ENCODE data around the gene TNFSF13. TPM values are rescaled to one million over a fixed set of nuclear protein-coding genes. Genes with fewer than 3 reads are reported as not detected.

TNFSF13 gene
- total RNA-seq, 1 experiment from 2014 or later: 3.2 TPM

DNA sequence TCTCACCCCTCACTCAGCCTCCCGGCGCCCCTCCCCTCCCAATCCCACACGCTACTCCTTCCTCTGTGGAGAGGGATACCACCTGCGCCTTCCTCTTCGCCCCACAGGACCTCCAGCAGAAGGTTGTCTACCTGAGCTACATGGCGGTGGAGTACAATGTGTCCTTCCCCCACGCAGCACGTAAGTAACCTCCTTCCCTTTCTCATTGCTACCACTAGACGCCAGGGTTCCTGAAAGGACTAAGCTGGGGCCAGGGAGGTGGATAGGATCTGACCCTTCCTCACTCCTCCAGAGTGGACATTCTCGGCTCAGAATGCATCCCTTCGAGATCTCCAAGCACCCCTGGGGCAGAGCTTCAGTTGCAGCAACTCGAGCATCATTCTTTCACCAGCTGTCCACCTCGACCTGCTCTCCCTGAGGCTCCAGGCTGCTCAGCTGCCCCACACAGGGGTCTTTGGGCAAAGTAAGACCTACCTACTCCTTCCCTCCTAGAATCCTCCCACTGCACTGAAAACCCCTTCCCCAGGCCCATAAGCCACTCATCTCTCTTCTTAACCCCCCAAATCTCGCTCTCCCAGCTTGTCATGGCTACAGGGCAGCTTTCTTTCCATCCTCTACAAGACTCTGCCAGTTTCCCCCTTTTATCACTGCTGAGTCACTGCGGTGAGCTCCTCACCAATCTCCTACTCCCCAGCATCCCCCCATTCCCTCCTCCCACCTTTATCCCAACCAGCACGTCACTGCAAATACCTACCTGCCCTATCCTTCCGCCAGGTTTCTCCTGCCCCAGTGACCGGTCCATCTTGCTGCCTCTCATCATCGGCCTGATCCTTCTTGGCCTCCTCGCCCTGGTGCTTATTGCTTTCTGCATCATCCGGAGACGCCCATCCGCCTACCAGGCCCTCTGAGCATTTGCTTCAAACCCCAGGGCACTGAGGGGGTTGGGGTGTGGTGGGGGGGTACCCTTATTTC, 22.3 kb downstream of the TNFSF13 start (continued):
- TF ChIP-seq ZBTB21 (CRISPR knock-in tag; IDR thresholded peaks at IDR 0.05; ENCODE audit: borderline replicate concordance) (no peak), SP1 (CRISPR knock-in tag; conservative IDR thresholded peaks at IDR 0.05) (no peak), ELF4 (CRISPR knock-in tag; IDR thresholded peaks at IDR 0.05; ENCODE audit: low read depth) (no peak), ZNF396 (CRISPR knock-in tag; IDR thresholded peaks at IDR 0.05; ENCODE audit: borderline replicate concordance) (no peak), MYBL2 (CRISPR knock-in tag; IDR thresholded peaks at IDR 0.05) (no peak)
- TF ChIP-seq, protein P1, sequence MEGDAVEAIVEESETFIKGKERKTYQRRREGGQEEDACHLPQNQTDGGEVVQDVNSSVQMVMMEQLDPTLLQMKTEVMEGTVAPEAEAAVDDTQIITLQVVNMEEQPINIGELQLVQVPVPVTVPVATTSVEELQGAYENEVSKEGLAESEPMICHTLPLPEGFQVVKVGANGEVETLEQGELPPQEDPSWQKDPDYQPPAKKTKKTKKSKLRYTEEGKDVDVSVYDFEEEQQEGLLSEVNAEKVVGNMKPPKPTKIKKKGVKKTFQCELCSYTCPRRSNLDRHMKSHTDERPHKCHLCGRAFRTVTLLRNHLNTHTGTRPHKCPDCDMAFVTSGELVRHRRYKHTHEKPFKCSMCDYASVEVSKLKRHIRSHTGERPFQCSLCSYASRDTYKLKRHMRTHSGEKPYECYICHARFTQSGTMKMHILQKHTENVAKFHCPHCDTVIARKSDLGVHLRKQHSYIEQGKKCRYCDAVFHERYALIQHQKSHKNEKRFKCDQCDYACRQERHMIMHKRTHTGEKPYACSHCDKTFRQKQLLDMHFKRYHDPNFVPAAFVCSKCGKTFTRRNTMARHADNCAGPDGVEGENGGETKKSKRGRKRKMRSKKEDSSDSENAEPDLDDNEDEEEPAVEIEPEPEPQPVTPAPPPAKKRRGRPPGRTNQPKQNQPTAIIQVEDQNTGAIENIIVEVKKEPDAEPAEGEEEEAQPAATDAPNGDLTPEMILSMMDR (IDR thresholded peaks at IDR 0.05): no peak
- TF ChIP-seq, protein P2, sequence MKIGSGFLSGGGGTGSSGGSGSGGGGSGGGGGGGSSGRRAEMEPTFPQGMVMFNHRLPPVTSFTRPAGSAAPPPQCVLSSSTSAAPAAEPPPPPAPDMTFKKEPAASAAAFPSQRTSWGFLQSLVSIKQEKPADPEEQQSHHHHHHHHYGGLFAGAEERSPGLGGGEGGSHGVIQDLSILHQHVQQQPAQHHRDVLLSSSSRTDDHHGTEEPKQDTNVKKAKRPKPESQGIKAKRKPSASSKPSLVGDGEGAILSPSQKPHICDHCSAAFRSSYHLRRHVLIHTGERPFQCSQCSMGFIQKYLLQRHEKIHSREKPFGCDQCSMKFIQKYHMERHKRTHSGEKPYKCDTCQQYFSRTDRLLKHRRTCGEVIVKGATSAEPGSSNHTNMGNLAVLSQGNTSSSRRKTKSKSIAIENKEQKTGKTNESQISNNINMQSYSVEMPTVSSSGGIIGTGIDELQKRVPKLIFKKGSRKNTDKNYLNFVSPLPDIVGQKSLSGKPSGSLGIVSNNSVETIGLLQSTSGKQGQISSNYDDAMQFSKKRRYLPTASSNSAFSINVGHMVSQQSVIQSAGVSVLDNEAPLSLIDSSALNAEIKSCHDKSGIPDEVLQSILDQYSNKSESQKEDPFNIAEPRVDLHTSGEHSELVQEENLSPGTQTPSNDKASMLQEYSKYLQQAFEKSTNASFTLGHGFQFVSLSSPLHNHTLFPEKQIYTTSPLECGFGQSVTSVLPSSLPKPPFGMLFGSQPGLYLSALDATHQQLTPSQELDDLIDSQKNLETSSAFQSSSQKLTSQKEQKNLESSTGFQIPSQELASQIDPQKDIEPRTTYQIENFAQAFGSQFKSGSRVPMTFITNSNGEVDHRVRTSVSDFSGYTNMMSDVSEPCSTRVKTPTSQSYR (CRISPR knock-in tag; IDR thresholded peaks at IDR 0.05): no peak

DNA sequence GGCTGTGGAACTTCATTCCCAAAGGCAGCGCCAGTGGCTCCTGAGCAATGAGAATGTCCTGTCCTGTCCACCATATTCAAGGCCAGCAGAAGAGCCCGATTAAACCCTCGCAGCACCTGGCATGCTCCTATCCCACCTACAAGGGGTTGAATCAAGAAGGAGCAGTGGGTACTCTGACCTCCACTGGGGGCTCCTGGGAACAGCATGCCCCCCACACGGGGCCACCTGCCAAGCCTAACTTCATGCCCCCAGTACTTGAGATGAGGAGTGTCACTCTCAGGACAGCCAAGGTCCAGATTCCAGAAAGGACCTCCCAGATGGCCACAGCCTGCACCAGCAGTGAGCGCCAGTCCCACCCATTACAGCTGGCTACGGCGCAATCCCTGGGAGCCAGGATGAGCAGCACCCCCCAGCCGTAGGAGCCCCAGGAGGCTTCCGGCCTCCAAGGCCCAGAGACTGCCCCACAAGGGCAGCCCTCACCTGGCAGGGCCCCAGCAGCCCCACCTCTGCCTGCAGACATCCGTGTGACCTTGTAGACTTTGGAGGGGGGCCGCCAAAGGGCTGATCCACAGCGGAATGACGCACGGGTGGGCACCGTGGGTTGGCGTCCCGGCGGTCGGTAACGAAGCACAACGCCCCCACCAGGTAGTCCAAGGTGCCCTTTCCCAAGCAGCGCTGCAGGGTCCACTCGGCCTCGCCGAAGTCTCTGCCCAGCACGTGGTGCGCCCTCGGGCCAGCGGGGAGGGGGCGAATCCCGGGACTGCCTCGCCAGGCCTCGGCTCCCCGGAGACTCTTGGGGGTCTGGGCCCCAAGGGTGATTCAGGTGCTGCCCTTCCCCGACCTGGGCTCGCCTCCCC, 24.1 kb downstream of the TNFSF13 start:
- CTCF ChIA-PET: interaction anchor here (1.4 to 1.8 kb wide), 3 partner anchors 32 to 105 kb away, joined by 5 to 10 read pairs (median 5); partner anchors contain the start of genes FXR2, TP53 and WRAP53
- ATAC-seq: no peak
- DNase-seq (ENCODE audit: low spot score): peak; percentile 41
- TF ChIP-seq RELA (CRISPR knock-in tag; IDR thresholded peaks at IDR 0.05; ENCODE audit: borderline replicate concordance): no peak
- TF ChIP-seq JUN (CRISPR knock-in tag; IDR thresholded peaks at IDR 0.05): peak; percentile 53; the same call in 1 of the 2 replicates
- TF ChIP-seq, protein P3, sequence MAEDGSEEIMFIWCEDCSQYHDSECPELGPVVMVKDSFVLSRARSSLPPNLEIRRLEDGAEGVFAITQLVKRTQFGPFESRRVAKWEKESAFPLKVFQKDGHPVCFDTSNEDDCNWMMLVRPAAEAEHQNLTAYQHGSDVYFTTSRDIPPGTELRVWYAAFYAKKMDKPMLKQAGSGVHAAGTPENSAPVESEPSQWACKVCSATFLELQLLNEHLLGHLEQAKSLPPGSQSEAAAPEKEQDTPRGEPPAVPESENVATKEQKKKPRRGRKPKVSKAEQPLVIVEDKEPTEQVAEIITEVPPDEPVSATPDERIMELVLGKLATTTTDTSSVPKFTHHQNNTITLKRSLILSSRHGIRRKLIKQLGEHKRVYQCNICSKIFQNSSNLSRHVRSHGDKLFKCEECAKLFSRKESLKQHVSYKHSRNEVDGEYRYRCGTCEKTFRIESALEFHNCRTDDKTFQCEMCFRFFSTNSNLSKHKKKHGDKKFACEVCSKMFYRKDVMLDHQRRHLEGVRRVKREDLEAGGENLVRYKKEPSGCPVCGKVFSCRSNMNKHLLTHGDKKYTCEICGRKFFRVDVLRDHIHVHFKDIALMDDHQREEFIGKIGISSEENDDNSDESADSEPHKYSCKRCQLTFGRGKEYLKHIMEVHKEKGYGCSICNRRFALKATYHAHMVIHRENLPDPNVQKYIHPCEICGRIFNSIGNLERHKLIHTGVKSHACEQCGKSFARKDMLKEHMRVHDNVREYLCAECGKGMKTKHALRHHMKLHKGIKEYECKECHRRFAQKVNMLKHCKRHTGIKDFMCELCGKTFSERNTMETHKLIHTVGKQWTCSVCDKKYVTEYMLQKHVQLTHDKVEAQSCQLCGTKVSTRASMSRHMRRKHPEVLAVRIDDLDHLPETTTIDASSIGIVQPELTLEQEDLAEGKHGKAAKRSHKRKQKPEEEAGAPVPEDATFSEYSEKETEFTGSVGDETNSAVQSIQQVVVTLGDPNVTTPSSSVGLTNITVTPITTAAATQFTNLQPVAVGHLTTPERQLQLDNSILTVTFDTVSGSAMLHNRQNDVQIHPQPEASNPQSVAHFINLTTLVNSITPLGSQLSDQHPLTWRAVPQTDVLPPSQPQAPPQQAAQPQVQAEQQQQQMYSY (CRISPR knock-in tag; IDR thresholded peaks at IDR 0.05): 0 out of 2 replicates have a peak, but pooled peaks have one; percentile 3
- TF ChIP-seq ATF1 (CRISPR knock-in tag; IDR thresholded peaks at IDR 0.05): no peak
- TF ChIP-seq ZNF416 (CRISPR knock-in tag; IDR thresholded peaks at IDR 0.05): no peak
- TF ChIP-seq NR3C1 (CRISPR knock-in tag; conservative IDR thresholded peaks at IDR 0.05; ENCODE audit: low read depth): no peak
- TF ChIP-seq, protein P4, sequence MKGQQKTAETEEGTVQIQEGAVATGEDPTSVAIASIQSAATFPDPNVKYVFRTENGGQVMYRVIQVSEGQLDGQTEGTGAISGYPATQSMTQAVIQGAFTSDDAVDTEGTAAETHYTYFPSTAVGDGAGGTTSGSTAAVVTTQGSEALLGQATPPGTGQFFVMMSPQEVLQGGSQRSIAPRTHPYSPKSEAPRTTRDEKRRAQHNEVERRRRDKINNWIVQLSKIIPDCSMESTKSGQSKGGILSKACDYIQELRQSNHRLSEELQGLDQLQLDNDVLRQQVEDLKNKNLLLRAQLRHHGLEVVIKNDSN (CRISPR knock-in tag; IDR thresholded peaks at IDR 0.05): peak; percentile 41; the same call in 1 of the 2 replicates
- TF ChIP-seq, protein P5, sequence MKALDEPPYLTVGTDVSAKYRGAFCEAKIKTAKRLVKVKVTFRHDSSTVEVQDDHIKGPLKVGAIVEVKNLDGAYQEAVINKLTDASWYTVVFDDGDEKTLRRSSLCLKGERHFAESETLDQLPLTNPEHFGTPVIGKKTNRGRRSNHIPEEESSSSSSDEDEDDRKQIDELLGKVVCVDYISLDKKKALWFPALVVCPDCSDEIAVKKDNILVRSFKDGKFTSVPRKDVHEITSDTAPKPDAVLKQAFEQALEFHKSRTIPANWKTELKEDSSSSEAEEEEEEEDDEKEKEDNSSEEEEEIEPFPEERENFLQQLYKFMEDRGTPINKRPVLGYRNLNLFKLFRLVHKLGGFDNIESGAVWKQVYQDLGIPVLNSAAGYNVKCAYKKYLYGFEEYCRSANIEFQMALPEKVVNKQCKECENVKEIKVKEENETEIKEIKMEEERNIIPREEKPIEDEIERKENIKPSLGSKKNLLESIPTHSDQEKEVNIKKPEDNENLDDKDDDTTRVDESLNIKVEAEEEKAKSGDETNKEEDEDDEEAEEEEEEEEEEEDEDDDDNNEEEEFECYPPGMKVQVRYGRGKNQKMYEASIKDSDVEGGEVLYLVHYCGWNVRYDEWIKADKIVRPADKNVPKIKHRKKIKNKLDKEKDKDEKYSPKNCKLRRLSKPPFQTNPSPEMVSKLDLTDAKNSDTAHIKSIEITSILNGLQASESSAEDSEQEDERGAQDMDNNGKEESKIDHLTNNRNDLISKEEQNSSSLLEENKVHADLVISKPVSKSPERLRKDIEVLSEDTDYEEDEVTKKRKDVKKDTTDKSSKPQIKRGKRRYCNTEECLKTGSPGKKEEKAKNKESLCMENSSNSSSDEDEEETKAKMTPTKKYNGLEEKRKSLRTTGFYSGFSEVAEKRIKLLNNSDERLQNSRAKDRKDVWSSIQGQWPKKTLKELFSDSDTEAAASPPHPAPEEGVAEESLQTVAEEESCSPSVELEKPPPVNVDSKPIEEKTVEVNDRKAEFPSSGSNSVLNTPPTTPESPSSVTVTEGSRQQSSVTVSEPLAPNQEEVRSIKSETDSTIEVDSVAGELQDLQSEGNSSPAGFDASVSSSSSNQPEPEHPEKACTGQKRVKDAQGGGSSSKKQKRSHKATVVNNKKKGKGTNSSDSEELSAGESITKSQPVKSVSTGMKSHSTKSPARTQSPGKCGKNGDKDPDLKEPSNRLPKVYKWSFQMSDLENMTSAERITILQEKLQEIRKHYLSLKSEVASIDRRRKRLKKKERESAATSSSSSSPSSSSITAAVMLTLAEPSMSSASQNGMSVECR (CRISPR knock-in tag; IDR thresholded peaks at IDR 0.05; ENCODE audit: borderline replicate concordance): peak; percentile 37; the same call in 1 of the 2 replicates
- TF ChIP-seq SP1 (CRISPR knock-in tag; conservative IDR thresholded peaks at IDR 0.05): peak; percentile 5; the same call in 1 of the 2 replicates
- TF ChIP-seq, protein P6, sequence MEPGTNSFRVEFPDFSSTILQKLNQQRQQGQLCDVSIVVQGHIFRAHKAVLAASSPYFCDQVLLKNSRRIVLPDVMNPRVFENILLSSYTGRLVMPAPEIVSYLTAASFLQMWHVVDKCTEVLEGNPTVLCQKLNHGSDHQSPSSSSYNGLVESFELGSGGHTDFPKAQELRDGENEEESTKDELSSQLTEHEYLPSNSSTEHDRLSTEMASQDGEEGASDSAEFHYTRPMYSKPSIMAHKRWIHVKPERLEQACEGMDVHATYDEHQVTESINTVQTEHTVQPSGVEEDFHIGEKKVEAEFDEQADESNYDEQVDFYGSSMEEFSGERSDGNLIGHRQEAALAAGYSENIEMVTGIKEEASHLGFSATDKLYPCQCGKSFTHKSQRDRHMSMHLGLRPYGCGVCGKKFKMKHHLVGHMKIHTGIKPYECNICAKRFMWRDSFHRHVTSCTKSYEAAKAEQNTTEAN (CRISPR knock-in tag; IDR thresholded peaks at IDR 0.05): 0 out of 2 replicates have a peak, but pooled peaks have one; percentile 49

More for the DNA sequence above, 24.1 kb downstream of the TNFSF13 start:
- Mint-ChIP-seq H3K27me3 (ENCODE audit: low read depth) (no peaks in the 10 kb centered on the region), H3K27ac (peak overlapping the region; percentile 75), H3K4me3 (peak overlapping the region; percentile 97), H3K4me1 (peaks cover 50% of the 10 kb centered on the region), H3K36me3 (peaks cover 25% of the 10 kb centered on the region), H3K9me3 (no peaks in the 10 kb centered on the region)
- POLR2A ChIA-PET: interaction anchor here (0.6 to 2.8 kb wide), 7 partner anchors 10 to 274 kb away, joined by 3 to 26 read pairs (median 9); partner anchors contain the start of genes FXR2, SAT2, TP53 and WRAP53
